ENCODE measurements around the gene CETN3. TPM values are rescaled to one million over a fixed set of nuclear protein-coding genes. Genes with fewer than 3 reads are reported as not detected.
A peak's percentile ranks its signal among the peaks of the same experiment; 100 is the strongest.

The CETN3 gene
- total and polyA plus RNA-seq, 2 of the 13 experiments (the other 11 are each of a cell fraction or from before 2014, with no cell fraction given), result 15.4 to 71.5 TPM

GRCh38 chr5:90409318-90410177, at the start of gene CETN3 (continued):
- TF ChIP-seq, protein P1, sequence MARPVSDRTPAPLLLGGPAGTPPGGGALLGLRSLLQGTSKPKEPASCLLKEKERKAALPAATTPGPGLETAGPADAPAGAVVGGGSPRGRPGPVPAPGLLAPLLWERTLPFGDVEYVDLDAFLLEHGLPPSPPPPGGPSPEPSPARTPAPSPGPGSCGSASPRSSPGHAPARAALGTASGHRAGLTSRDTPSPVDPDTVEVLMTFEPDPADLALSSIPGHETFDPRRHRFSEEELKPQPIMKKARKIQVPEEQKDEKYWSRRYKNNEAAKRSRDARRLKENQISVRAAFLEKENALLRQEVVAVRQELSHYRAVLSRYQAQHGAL (CRISPR knock-in tag; IDR thresholded peaks at IDR 0.05; ENCODE audit: not compliant biosample characterization), result no peak
- TF ChIP-seq ZNF432 (CRISPR knock-in tag; IDR thresholded peaks at IDR 0.05; ENCODE audit: borderline replicate concordance) (no peak), HMGXB4 (CRISPR knock-in tag; IDR thresholded peaks at IDR 0.05; ENCODE audit: borderline replicate concordance in 1 of 2, low read depth in 1 of 2) (peak; percentile 49 to 74), NAIF1 (CRISPR knock-in tag; IDR thresholded peaks at IDR 0.05; ENCODE audit: borderline replicate concordance) (peak; percentile 75; the same call in 1 of the 2 replicates), MAFG (CRISPR knock-in tag; IDR thresholded peaks at IDR 0.05) (no peak), FOXK1 (CRISPR knock-in tag; IDR thresholded peaks at IDR 0.05; ENCODE audit: borderline replicate concordance, low read depth) (peak; percentile 71; the same call in 1 of the 2 replicates), SCMH1 (CRISPR knock-in tag; IDR thresholded peaks at IDR 0.05; ENCODE audit: borderline replicate concordance) (no peak), KMT2B (CRISPR knock-in tag; IDR thresholded peaks at IDR 0.05) (peak; percentile 89), ZNF136 (CRISPR knock-in tag; IDR thresholded peaks at IDR 0.05; ENCODE audit: low read depth) (no peak; the same call in 1 of the 2 replicates), STAT6 (CRISPR knock-in tag; IDR thresholded peaks at IDR 0.05; ENCODE audit: borderline replicate concordance) (no peak), NR1H2 (CRISPR knock-in tag; IDR thresholded peaks at IDR 0.05; ENCODE audit: borderline replicate concordance, low read depth) (0 out of 2 replicates have a peak, but pooled peaks have one; percentile 62), ZBTB43 (CRISPR knock-in tag; conservative IDR thresholded peaks at IDR 0.05) (peak; percentile 19; the same call in 1 of the 2 replicates)
- TF ChIP-seq, protein P2, sequence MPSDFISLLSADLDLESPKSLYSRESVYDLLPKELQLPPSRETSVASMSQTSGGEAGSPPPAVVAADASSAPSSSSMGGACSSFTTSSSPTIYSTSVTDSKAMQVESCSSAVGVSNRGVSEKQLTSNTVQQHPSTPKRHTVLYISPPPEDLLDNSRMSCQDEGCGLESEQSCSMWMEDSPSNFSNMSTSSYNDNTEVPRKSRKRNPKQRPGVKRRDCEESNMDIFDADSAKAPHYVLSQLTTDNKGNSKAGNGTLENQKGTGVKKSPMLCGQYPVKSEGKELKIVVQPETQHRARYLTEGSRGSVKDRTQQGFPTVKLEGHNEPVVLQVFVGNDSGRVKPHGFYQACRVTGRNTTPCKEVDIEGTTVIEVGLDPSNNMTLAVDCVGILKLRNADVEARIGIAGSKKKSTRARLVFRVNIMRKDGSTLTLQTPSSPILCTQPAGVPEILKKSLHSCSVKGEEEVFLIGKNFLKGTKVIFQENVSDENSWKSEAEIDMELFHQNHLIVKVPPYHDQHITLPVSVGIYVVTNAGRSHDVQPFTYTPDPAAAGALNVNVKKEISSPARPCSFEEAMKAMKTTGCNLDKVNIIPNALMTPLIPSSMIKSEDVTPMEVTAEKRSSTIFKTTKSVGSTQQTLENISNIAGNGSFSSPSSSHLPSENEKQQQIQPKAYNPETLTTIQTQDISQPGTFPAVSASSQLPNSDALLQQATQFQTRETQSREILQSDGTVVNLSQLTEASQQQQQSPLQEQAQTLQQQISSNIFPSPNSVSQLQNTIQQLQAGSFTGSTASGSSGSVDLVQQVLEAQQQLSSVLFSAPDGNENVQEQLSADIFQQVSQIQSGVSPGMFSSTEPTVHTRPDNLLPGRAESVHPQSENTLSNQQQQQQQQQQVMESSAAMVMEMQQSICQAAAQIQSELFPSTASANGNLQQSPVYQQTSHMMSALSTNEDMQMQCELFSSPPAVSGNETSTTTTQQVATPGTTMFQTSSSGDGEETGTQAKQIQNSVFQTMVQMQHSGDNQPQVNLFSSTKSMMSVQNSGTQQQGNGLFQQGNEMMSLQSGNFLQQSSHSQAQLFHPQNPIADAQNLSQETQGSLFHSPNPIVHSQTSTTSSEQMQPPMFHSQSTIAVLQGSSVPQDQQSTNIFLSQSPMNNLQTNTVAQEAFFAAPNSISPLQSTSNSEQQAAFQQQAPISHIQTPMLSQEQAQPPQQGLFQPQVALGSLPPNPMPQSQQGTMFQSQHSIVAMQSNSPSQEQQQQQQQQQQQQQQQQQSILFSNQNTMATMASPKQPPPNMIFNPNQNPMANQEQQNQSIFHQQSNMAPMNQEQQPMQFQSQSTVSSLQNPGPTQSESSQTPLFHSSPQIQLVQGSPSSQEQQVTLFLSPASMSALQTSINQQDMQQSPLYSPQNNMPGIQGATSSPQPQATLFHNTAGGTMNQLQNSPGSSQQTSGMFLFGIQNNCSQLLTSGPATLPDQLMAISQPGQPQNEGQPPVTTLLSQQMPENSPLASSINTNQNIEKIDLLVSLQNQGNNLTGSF (CRISPR knock-in tag; IDR thresholded peaks at IDR 0.05), result no peak

Data from HepG2 (cell line).